K562 (cell line): Measurements from ENCODE around the gene TCF7. TPM values are rescaled to one million over a fixed set of nuclear protein-coding genes. Genes with fewer than 3 reads are reported as not detected.

Experiments
- ATAC-seq: fragments of 200-7000 bp; cut with Tn5 transposase; 3 replicates; pipeline ENCODE4 v1.9.1; 2020; ENCODE audit warnings: moderate library complexity
- BruUV-seq: library from RNA; stranded (reverse); fragments of 400-500 nt; replicated peaks from 2 replicates; lab custom pipeline; 2021; lab: Mats Ljungman, UMichigan
- CTCF ChIA-PET: fragments of 300-600 bp; formaldehyde crosslinking; extraction: SDS; loops from one replicate; lab custom pipeline; 2021; ENCODE audit warnings: low intra/inter-chr PET ratio; lab: Yijun Ruan, JAX
- POLR2A ChIA-PET: fragments of 300-600, 350-650 bp; sonication (Branson Sonifier 250); formaldehyde crosslinking; extraction: SDS; loops from one replicate; lab custom pipeline; 2021; ENCODE audit warnings: antibody characterized with exemption, inconsistent platforms; lab: Yijun Ruan, JAX
- DNase-seq, 4 experiments: peaks; one replicate each; pipeline versions ENCODE4 v3.0.0 to v3.0.0-alpha.2; 2011 to 2018; ENCODE audit warnings: low spot score in 3 of 4, mixed read lengths in 3 of 4; ENCODE audit errors: extremely low read depth in 1 of 4
- FAIRE-seq: peaks from 2 replicates; lab custom pipeline; 2011; peaks lifted over from hg19 to GRCh38; lab: Jason Lieb, UNC
- H2AFZ ChIP-seq: 2 replicates; pipeline ENCODE4 v1.6.0; 2011; ENCODE audit warnings: low read depth, low read length, control low read depth, inconsistent platforms
- H3K27ac ChIP-seq: fragments of 200-600 bp; 3 replicates; pipeline ENCODE4 v1.8.0; 2011; ENCODE audit warnings: low read depth, mild to moderate bottlenecking, control low read depth, inconsistent platforms, low read length, moderate library complexity, mixed read lengths; ENCODE audit errors: extremely low read depth
- H3K27me3 ChIP-seq, 2 experiments: fragments of 300-600 bp in 1 of 2; 2 replicates in 1 of 2; 3 replicates in 1 of 2; pipeline versions ENCODE4 v1.6.0 to v1.8.0; 2011; ENCODE audit warnings: inconsistent platforms in 2 of 2, low read length in 2 of 2, mild to moderate bottlenecking in 1 of 2, mixed read lengths in 1 of 2, moderate library complexity in 1 of 2; ENCODE audit not compliant: control insufficient read depth in 2 of 2, insufficient read depth in 2 of 2
- H3K36me3 ChIP-seq: fragments of 300-600 bp; 3 replicates; pipeline ENCODE4 v1.8.0; 2011; ENCODE audit warnings: mild to moderate bottlenecking, low read length, inconsistent platforms; ENCODE audit not compliant: control insufficient read depth, insufficient read depth
- H3K4me1 ChIP-seq, 2 experiments: fragments of 200-600 bp in 1 of 2; replicated peaks in 1 of 2; 2 replicates in 1 of 2; 3 replicates in 1 of 2; pipeline versions ENCODE4 v1.5.1 to v1.8.0; 2011; ENCODE audit warnings: inconsistent platforms in 2 of 2, low read length in 2 of 2, mild to moderate bottlenecking in 1 of 2, mixed read lengths in 1 of 2, moderate library complexity in 1 of 2; ENCODE audit not compliant: control insufficient read depth in 2 of 2, insufficient read depth in 2 of 2
- H3K4me2 ChIP-seq: 2 replicates; pipeline ENCODE4 v1.6.1; 2011; ENCODE audit warnings: low read length, control low read depth, inconsistent platforms, mixed read lengths; ENCODE audit not compliant: insufficient read depth
- H3K4me3 ChIP-seq: fragments of 200-600 bp; sonication (generic), shearing (Covaris generic); 2 replicates; pipeline ENCODE4 v1.5.1; 2016; ENCODE audit warnings: control low read depth, inconsistent platforms
- H3K79me2 ChIP-seq: fragments of 200-600 bp; 3 replicates; pipeline ENCODE4 v1.8.0; 2011; ENCODE audit warnings: low read length, inconsistent platforms; ENCODE audit not compliant: control insufficient read depth, insufficient read depth
- H3K9ac ChIP-seq, 2 experiments: 2 replicates each; pipeline versions ENCODE4 v1.6.0 to v1.6.1; 2011; ENCODE audit warnings: low read depth in 2 of 2, low read length in 2 of 2, control low read depth in 1 of 2, inconsistent platforms in 1 of 2, mild to moderate bottlenecking in 1 of 2, mixed read lengths in 1 of 2; ENCODE audit not compliant: insufficient read depth in 1 of 2
- H3K9me1 ChIP-seq: one replicate; pipeline ENCODE4 v1.6.0; 2011; ENCODE audit warnings: inconsistent platforms, mild to moderate bottlenecking, low read length, moderate library complexity; ENCODE audit not compliant: control insufficient read depth, insufficient read depth
- H3K9me3 ChIP-seq: replicated peaks from 2 replicates; pipeline ENCODE4 v1.5.1; 2011; ENCODE audit warnings: low read depth, low read length, inconsistent platforms; ENCODE audit not compliant: control insufficient read depth, insufficient read depth
- H4K20me1 ChIP-seq: replicated peaks from 2 replicates; pipeline ENCODE4 v1.6.1; 2011; ENCODE audit warnings: low read length, inconsistent platforms, mixed read lengths; ENCODE audit not compliant: control insufficient read depth, insufficient read depth
- CEBPG ChIP-seq, 3 experiments: fragments of 200-800 bp in 1 of 3; sonication (Bioruptor generic) in 1 of 3; sonication (generic) in 1 of 3; formaldehyde crosslinking in 1 of 3; IDR thresholded peaks in 2 of 3; conservative IDR thresholded peaks in 1 of 3; 2 replicates each; pipeline versions ENCODE4 v1.6.1 to v1.8.0; 2016 to 2022; ENCODE audit warnings: missing compliant biosample characterization in 2 of 3, missing genetic modification characterization in 2 of 3, mild to moderate bottlenecking in 1 of 3, missing genetic modification reagents in 1 of 3
- EP300 ChIP-seq: IDR thresholded peaks from 2 replicates; pipeline ENCODE4 v1.6.1; 2012; ENCODE audit warnings: low read length, improper control_type of control experiment
- L3MBTL2 ChIP-seq: fragments of 450-650 bp; IDR thresholded peaks from 2 replicates; pipeline ENCODE4 v1.6.1; 2016; ENCODE audit warnings: mild to moderate bottlenecking, moderate library complexity
- MGA ChIP-seq: fragments of 450-650 bp; IDR thresholded peaks from 2 replicates; pipeline ENCODE4 v1.6.1; 2016; ENCODE audit warnings: mild to moderate bottlenecking, moderate library complexity
- ZNF609 ChIP-seq: sonication (generic); formaldehyde crosslinking; IDR thresholded peaks from 2 replicates; pipeline ENCODE4 v1.8.1; 2023; ENCODE audit warnings: missing genetic modification reagents, mild to moderate bottlenecking, borderline replicate concordance
- WGBS: fragments of 100-300 bp; shearing (Covaris generic); methylation state at CpG from one replicate; pipeline ENCODE4 v1.1.6; 2016; ENCODE audit warnings: low coverage, mixed read lengths; ENCODE audit not compliant: insufficient coverage; ENCODE audit errors: missing lambda C conversion rate; 5-methylcytosine and 5-hydroxymethylcytosine counted together
- in situ Hi-C: fragments of 300-500 bp; cut with MboI; formaldehyde crosslinking; loops from 4 replicates; pipeline ENCODE4 v1.15.0; 2018; ENCODE audit warnings: inconsistent platforms, mixed read lengths
- intact Hi-C: fragments of 100-400 bp; cut with micrococcal nuclease; formaldehyde crosslinking; loops from 2 replicates; pipeline ENCODE4 v1.14.2; 2022
- polyA plus RNA-seq, 8 experiments: library from polyadenylated mRNA; depleted of rRNA in 4 of 8; stranded (reverse) in 5 of 8; unstranded in 3 of 8; fragments of >200 nt; fragmentation: Nextera tagmentation in 2 of 8; fragmentation: Illumina TruSeq in 1 of 8; extraction: Ambion mirVana in 2 of 8; extraction: Trizol in 1 of 8; gene quantifications; 2 replicates each; pipeline versions ENCODE4 v1.2.1 to v1.2.3, GENCODE V29; 2011 to 2014; ENCODE audit warnings: inconsistent platforms in 1 of 8, missing spikeins in 1 of 8
- total RNA-seq, 7 experiments: library from RNA; depleted of rRNA in 6 of 7; stranded (reverse); fragments of >200 nt in 6 of 7; fragmentation: Illumina TruSeq in 2 of 7; extraction: Trizol in 2 of 7; gene quantifications; 2 replicates each; pipeline versions ENCODE4 v1.2.1 to v1.2.3, GENCODE V29; 2011 to 2021; ENCODE audit warnings: low replicate concordance in 1 of 7

The TCF7 gene
- total and polyA plus RNA-seq, 9 of the 15 experiments (the other 6 are each of a cell fraction or from before 2014, with no cell fraction given): 1.6 to 14.9 (median 4.2) TPM

GRCh38 chr5:134084570-134084969 is 29.9 kb upstream of the TCF7 start:
- H3K27me3 ChIP-seq: peaks cover 21 to 50% of the 10 kb centered on the region in 2 experiments
- no peaks in the 10 kb centered on the region for H3K9me1 ChIP-seq
- no peak overlapping the region for H3K4me2 ChIP-seq
- no peak overlapping the region for H3K4me3 ChIP-seq
- H4K20me1 ChIP-seq: no peaks in the 10 kb centered on the region; the same call in 1 of the 2 replicates
- POLR2A ChIA-PET: interaction anchor here (1.3 kb wide), 3 partner anchors 12 to 93 kb away, joined by 3 to 6 read pairs (median 5); no protein-coding TSS in a partner anchor
- 22% methylated on average over 2 of the region's 2 CpGs for WGBS
- CTCF ChIA-PET: no interaction called here
- no peak overlapping the region for H3K9ac ChIP-seq
- H3K4me1 ChIP-seq: no peaks in the 10 kb centered on the region
- no TSS peak for BruUV-seq
- ATAC-seq: 0 out of 3 replicates have a peak, but pooled peaks have one; percentile 25
- in situ Hi-C loops: no loop called here
- H2AFZ ChIP-seq: no peak overlapping the region
- no peak for FAIRE-seq
- H3K36me3 ChIP-seq: no peaks in the 10 kb centered on the region
- no peaks in the 10 kb centered on the region for H3K79me2 ChIP-seq
- H3K9me3 ChIP-seq: no peaks in the 10 kb centered on the region
- H3K27ac ChIP-seq: no peak overlapping the region
- intact Hi-C loops: no loop called here
- no peak for DNase-seq
- TF ChIP-seq MGA (0 out of 2 replicates have a peak, but pooled peaks have one; percentile 21), CEBPG (CRISPR knock-in tag; IDR thresholded peaks at IDR 0.05) (peak; percentile 66), CEBPG (tag; conservative IDR thresholded peaks at IDR 0.05 in 1 of 2, IDR thresholded peaks at IDR 0.05 in 1 of 2) (peak in 1 of 2 experiments; percentile 61; a peak in 2 of 4 replicates), ZNF609 (no peak), L3MBTL2 (peak; percentile 69), EP300 (no peak)
